GM12878 (cell line): ENCODE measurements around the gene KRTAP20-1. TPM values are rescaled to one million over a fixed set of nuclear protein-coding genes. Genes with fewer than 3 reads are reported as not detected.

Experiments
- ATAC-seq: fragments of 200-7000 bp; cut with Tn5 transposase; 3 replicates; pipeline ENCODE4 v1.9.1; 2020; ENCODE audit warnings: mild to moderate bottlenecking, moderate library complexity
- BruUV-seq: library from RNA; stranded (reverse); fragments of 400-500 nt; replicated peaks from 2 replicates; lab custom pipeline; 2021; lab: Mats Ljungman, UMichigan
- CTCF ChIA-PET: fragments of 300-600 bp; sonication (Branson Sonifier 250); formaldehyde crosslinking; extraction: SDS; loops from one replicate; lab custom pipeline; 2021; ENCODE audit warnings: inconsistent platforms; lab: Yijun Ruan, JAX
- POLR2A ChIA-PET: fragments of 350-600 bp; formaldehyde crosslinking; extraction: SDS; loops from one replicate; lab custom pipeline; 2021; ENCODE audit warnings: inconsistent platforms; lab: Charles Lee
- RAD21 ChIA-PET: fragments of 300-600 bp; sonication (Branson Sonifier 250); formaldehyde crosslinking; loops from one replicate; lab custom pipeline; 2023; ENCODE audit warnings: antibody characterized with exemption; ENCODE audit not compliant: unreplicated experiment; lab: Charles Lee
- SMC1A ChIA-PET: fragments of 300-600 bp; sonication (Branson Sonifier 250); formaldehyde crosslinking; loops from one replicate; lab custom pipeline; 2023; ENCODE audit not compliant: unreplicated experiment, uncharacterized antibody; lab: Charles Lee
- DNase-seq: peaks from one replicate; pipeline ENCODE4 v3.0.0-alpha.2; 2011; ENCODE audit warnings: low read depth, low spot score
- FAIRE-seq: peaks from 3 replicates; lab custom pipeline; 2011; peaks lifted over from hg19 to GRCh38; lab: Jason Lieb, UNC
- H2AFZ ChIP-seq: 2 replicates; pipeline ENCODE4 v1.6.0; 2011; ENCODE audit warnings: low read depth, low read length, control low read depth; ENCODE audit not compliant: control insufficient read depth
- H3K27ac ChIP-seq: 2 replicates; pipeline ENCODE4 v1.5.1; 2011; ENCODE audit warnings: control low read depth; ENCODE audit not compliant: control insufficient read depth, insufficient read depth
- H3K27me3 ChIP-seq, 2 experiments: replicated peaks in 1 of 2; 2 replicates each; pipeline versions ENCODE4 v1.6.0 to v1.6.1; 2011; ENCODE audit warnings: low read length in 1 of 2; ENCODE audit not compliant: control insufficient read depth in 2 of 2, insufficient read depth in 2 of 2
- H3K36me3 ChIP-seq, 2 experiments: 2 replicates each; pipeline ENCODE4 v1.5.1; 2011; ENCODE audit warnings: low read length in 1 of 2; ENCODE audit not compliant: control insufficient read depth in 2 of 2, insufficient read depth in 2 of 2
- H3K4me1 ChIP-seq: 2 replicates; pipeline ENCODE4 v1.6.1; 2011; ENCODE audit warnings: mild to moderate bottlenecking, low read length, moderate library complexity, mixed read lengths; ENCODE audit not compliant: control insufficient read depth, insufficient read depth
- H3K4me2 ChIP-seq: 2 replicates; pipeline ENCODE4 v1.6.0; 2011; ENCODE audit warnings: control low read depth; ENCODE audit not compliant: control insufficient read depth, insufficient read depth
- H3K4me3 ChIP-seq: fragments of 200-600 bp; sonication (generic); 2 replicates; pipeline ENCODE4 v1.5.1; 2016
- H3K79me2 ChIP-seq: 2 replicates; pipeline ENCODE4 v1.6.0; 2011; ENCODE audit warnings: low read length; ENCODE audit not compliant: control insufficient read depth, insufficient read depth
- H3K9ac ChIP-seq: 2 replicates; pipeline ENCODE4 v1.8.0; 2011; ENCODE audit warnings: low read length, control low read depth, mixed read lengths; ENCODE audit not compliant: control insufficient read depth, insufficient read depth
- H3K9me3 ChIP-seq: replicated peaks from 3 replicates; pipeline ENCODE4 v1.5.1; 2011; ENCODE audit warnings: mild to moderate bottlenecking, low read length; ENCODE audit not compliant: control insufficient read depth, insufficient read depth
- H4K20me1 ChIP-seq: 2 replicates; pipeline ENCODE4 v1.6.0; 2011; ENCODE audit not compliant: control insufficient read depth, insufficient read depth
- BACH1 ChIP-seq: fragments of 450-650 bp; IDR thresholded peaks from 2 replicates; pipeline ENCODE4 v1.6.1; 2017; ENCODE audit warnings: mild to moderate bottlenecking, borderline replicate concordance
- CHD4 ChIP-seq: fragments of 200-600 bp; sonication (generic); IDR thresholded peaks from 2 replicates; pipeline ENCODE4 v1.6.1; 2016; ENCODE audit warnings: mild to moderate bottlenecking
- FOXM1 ChIP-seq: IDR thresholded peaks from 2 replicates; pipeline ENCODE4 v1.6.1; 2012; ENCODE audit warnings: low read depth, mild to moderate bottlenecking, inconsistent platforms, low read length, moderate library complexity
- HDAC6 ChIP-seq: fragments of 200-600 bp; sonication (generic); IDR thresholded peaks from one replicate; pipeline ENCODE4 v1.8.0; 2017; ENCODE audit warnings: antibody characterized with exemption; ENCODE audit not compliant: unreplicated experiment
- MLLT1 ChIP-seq: fragments of 450-650 bp; IDR thresholded peaks from 2 replicates; pipeline ENCODE4 v1.6.1; 2016; ENCODE audit warnings: mild to moderate bottlenecking
- SMAD1 ChIP-seq: fragments of 450-650 bp; IDR thresholded peaks from 2 replicates; pipeline ENCODE4 v1.6.1; 2018; ENCODE audit warnings: mild to moderate bottlenecking, low read depth; ENCODE audit not compliant: partially characterized antibody
- SREBF2 ChIP-seq: IDR thresholded peaks from 2 replicates; pipeline ENCODE4 v1.6.1; 2012; ENCODE audit warnings: mild to moderate bottlenecking, low read length
- STAT1 ChIP-seq: fragments of 450-650 bp; conservative IDR thresholded peaks from 2 replicates; pipeline ENCODE4 v1.6.1; 2014; ENCODE audit warnings: antibody characterized with exemption, mild to moderate bottlenecking
- STAT3 ChIP-seq: IDR thresholded peaks from 2 replicates; pipeline ENCODE4 v1.6.1; 2011; ENCODE audit warnings: low read depth, low read length, improper control_type of control experiment
- ZNF622 ChIP-seq: fragments of 450-650 bp; IDR thresholded peaks from 2 replicates; pipeline ENCODE4 v1.6.1; 2017; ENCODE audit warnings: mild to moderate bottlenecking, inconsistent platforms
- WGBS: methylation state at CpG from one replicate; pipeline ENCODE4 v1.1.6; 2016; ENCODE audit warnings: low lambda C conversion rate; ENCODE audit not compliant: insufficient replicate concordance, insufficient coverage; ENCODE audit errors: missing lambda C conversion rate; 5-methylcytosine and 5-hydroxymethylcytosine counted together
- in situ Hi-C: fragments of 300-500 bp; cut with MboI; formaldehyde crosslinking; loops from 9 replicates; pipeline ENCODE4 v1.14.3; 2018; ENCODE audit warnings: mixed read lengths
- intact Hi-C: fragments of 100-400 bp; cut with micrococcal nuclease; formaldehyde crosslinking; loops from one replicate; pipeline ENCODE4 v1.14.2; 2022; ENCODE audit not compliant: unreplicated experiment
- polyA plus RNA-seq, 11 experiments: library from polyadenylated mRNA; depleted of rRNA in 4 of 11; unstranded in 6 of 11; stranded (reverse) in 5 of 11; fragments of >200 nt; fragmentation: Nextera tagmentation in 4 of 11; fragmentation: Illumina TruSeq in 1 of 11; extraction: Ambion mirVana in 4 of 11; extraction: Trizol in 1 of 11; gene quantifications; 1 replicate in 1 of 11; 2 replicates in 10 of 11; pipeline versions ENCODE4 v1.2.1 to v1.2.3, GENCODE V29; 2011 to 2016; ENCODE audit warnings: inconsistent platforms in 2 of 11, missing spikeins in 2 of 11, low read depth in 1 of 11
- total RNA-seq, 4 experiments: library from RNA; depleted of rRNA in 3 of 4; stranded (reverse); fragments of >200 nt in 3 of 4; fragmentation: Illumina TruSeq in 1 of 4; extraction: Trizol in 1 of 4; gene quantifications; 2 replicates each; pipeline versions ENCODE4 v1.2.1 to v1.2.3, GENCODE V29; 2013 to 2021
- TF ChIP-seq, protein P1 (sequence below): IDR thresholded peaks from 2 replicates; pipeline ENCODE4 v1.6.1; 2012; ENCODE audit warnings: improper control_type of control experiment, low read depth, low read length; ENCODE audit not compliant: insufficient replicate concordance

KRTAP20-1 gene
- total and polyA plus RNA-seq, 10 of the 15 experiments (the other 5 are each of a cell fraction or from before 2014, with no cell fraction given): not detected

DNA sequence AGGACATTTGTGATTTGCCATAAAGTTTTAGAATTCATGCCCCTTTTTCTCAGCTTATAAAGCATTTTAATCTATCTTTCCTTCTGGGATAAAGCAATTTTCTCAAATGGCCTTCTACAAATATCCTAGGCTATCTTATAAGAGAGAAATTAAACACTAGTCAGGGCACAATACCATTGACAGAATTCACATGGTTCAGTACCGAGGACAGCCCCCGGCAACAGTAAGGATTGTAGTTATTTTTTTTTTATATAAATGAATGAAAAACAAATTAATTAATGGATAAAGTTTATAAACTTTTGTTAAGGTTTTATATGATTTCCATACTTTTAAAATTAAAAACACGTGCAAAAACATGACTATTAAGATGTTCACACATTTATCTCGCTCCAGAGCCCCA is 11.9 kb downstream of the KRTAP20-1 start (continued):
- TF ChIP-seq, protein P1, sequence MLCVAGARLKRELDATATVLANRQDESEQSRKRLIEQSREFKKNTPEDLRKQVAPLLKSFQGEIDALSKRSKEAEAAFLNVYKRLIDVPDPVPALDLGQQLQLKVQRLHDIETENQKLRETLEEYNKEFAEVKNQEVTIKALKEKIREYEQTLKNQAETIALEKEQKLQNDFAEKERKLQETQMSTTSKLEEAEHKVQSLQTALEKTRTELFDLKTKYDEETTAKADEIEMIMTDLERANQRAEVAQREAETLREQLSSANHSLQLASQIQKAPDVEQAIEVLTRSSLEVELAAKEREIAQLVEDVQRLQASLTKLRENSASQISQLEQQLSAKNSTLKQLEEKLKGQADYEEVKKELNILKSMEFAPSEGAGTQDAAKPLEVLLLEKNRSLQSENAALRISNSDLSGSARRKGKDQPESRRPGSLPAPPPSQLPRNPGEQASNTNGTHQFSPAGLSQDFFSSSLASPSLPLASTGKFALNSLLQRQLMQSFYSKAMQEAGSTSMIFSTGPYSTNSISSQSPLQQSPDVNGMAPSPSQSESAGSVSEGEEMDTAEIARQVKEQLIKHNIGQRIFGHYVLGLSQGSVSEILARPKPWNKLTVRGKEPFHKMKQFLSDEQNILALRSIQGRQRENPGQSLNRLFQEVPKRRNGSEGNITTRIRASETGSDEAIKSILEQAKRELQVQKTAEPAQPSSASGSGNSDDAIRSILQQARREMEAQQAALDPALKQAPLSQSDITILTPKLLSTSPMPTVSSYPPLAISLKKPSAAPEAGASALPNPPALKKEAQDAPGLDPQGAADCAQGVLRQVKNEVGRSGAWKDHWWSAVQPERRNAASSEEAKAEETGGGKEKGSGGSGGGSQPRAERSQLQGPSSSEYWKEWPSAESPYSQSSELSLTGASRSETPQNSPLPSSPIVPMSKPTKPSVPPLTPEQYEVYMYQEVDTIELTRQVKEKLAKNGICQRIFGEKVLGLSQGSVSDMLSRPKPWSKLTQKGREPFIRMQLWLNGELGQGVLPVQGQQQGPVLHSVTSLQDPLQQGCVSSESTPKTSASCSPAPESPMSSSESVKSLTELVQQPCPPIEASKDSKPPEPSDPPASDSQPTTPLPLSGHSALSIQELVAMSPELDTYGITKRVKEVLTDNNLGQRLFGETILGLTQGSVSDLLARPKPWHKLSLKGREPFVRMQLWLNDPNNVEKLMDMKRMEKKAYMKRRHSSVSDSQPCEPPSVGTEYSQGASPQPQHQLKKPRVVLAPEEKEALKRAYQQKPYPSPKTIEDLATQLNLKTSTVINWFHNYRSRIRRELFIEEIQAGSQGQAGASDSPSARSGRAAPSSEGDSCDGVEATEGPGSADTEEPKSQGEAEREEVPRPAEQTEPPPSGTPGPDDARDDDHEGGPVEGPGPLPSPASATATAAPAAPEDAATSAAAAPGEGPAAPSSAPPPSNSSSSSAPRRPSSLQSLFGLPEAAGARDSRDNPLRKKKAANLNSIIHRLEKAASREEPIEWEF: no peak
- TF ChIP-seq BACH1 (no peak), SMAD1 (no peak), FOXM1 (no peak), STAT1 (no peak), CHD4 (no peak)

DNA sequence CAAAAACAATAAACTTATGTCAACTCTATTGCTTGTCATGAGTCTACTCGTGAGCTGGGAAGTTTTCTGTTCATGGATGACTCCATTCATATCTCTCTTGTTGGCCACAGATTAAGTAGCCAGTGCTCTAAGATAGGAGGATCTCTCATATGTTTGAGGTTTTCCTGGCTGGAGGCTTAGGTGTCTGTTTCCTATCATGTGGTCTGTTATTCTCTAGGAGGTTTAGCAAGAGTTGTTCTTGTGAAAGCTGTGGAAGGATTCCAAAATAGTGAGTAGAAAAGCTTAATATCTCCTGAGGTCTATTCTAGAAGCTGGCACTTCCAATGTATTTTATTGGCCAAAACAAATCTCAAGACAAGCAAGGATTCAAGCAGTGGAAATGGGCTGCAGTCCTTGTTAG is 13.0 kb downstream of the KRTAP20-1 start:
- H3K4me2 ChIP-seq: no peak overlapping the region
- no peaks in the 10 kb centered on the region for H3K4me1 ChIP-seq
- DNase-seq (no peak), FAIRE-seq (no peak), ATAC-seq (no peak)
- no peak overlapping the region for H3K27ac ChIP-seq
- 0% methylated on average over 1 of the region's 1 CpG for WGBS
- H3K27me3 ChIP-seq: no peaks in the 10 kb centered on the region
- no peak overlapping the region for H2AFZ ChIP-seq
- POLR2A ChIA-PET: no interaction called here
- RAD21 ChIA-PET: no interaction called here
- BruUV-seq: no TSS peak
- intact Hi-C loops (no loop called here), in situ Hi-C loops (no loop called here)
- H3K9me3 ChIP-seq: no peaks in the 10 kb centered on the region; the same call in 2 of the 3 replicates
- H3K4me3 ChIP-seq: no peak overlapping the region
- CTCF ChIA-PET: no interaction called here
- H3K79me2 ChIP-seq: no peaks in the 10 kb centered on the region
- H4K20me1 ChIP-seq: no peaks in the 10 kb centered on the region
- H3K36me3 ChIP-seq: no peaks in the 10 kb centered on the region
- TF ChIP-seq SREBF2 (no peak), STAT1 (no peak), STAT3 (no peak), MLLT1 (no peak), HDAC6 (no peak), ZNF622 (no peak)
- SMC1A ChIA-PET: interaction anchor here (0.6 kb wide), 1 partner anchor 660 kb away, joined by 3 read pairs; no protein-coding TSS in a partner anchor
- no peak overlapping the region for H3K9ac ChIP-seq
